Measurements from ENCODE around the gene MTA3.

DNA sequence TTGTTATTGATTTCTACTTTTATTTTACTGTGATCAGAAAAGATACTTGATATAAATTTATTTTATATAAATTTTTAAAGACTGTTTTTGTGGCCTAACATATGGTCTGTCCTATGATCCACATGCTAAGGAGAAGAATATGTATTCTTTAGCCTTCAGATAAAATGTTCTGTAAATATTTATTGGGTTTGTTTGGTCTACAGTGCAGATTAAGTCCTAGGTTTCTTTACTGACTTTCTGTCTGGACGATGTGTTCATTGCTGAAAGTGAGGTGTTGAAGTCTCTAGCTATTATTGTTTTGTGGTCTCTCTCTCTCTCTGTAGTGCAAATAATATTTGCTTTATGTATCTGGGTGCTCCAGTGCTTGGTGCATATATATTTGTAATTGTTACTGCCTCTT lies 165.4 kb downstream of the MTA3 start:
- no peak for TF ChIP-seq POLR2AphosphoS5 (IDR thresholded peaks at IDR 0.05; ENCODE audit: low read depth, low read length)
- no peak for TF ChIP-seq TAF1 (IDR thresholded peaks at IDR 0.05; ENCODE audit: borderline replicate concordance, low read depth, low read length)
